ENCODE results near the gene ST6GALNAC5.

ST6GALNAC5 gene

DNA sequence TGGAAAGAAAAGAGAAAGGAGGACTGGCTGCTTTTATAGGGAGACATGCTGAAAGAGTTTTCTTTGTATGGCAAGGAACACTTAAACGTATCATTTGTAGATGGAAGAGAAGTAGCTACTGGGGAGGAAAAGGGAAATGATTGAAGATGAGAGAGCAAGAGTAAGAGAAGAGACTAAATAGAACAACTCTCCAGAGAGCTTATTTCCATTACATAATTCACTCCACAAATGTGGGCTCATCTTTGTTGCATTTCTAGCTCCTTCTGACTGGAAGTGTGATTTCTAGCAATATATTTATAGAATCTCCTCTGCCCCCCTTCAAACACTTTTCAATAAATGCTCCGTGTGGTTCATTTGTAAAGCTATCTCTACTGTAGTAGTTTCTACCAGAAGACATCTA, 71.0 kb downstream of the ST6GALNAC5 start:
- Histone ChIP-seq H3K4me3 (ENCODE audit: extremely low read depth, insufficient read depth, low read length, poor library complexity, severe bottlenecking) (no peak overlapping the region), H3K36me3 (ENCODE audit: control insufficient read depth, insufficient read depth, low read length) (no peaks in the 10 kb centered on the region), H3K9me3 (ENCODE audit: control insufficient read depth, low read length) (no peaks in the 10 kb centered on the region), H3K4me1 (ENCODE audit: control insufficient read depth, insufficient read depth, low read length, poor library complexity, severe bottlenecking) (peaks cover 4% of the 10 kb centered on the region), H3K27ac (ENCODE audit: low read depth, low read length, severe bottlenecking) (no peak overlapping the region)
- 83 to 100% methylated on average over 1 of the region's 2 CpGs for WGBS, 2 experiments (ENCODE audit: insufficient coverage in 2 of 2)

DNA sequence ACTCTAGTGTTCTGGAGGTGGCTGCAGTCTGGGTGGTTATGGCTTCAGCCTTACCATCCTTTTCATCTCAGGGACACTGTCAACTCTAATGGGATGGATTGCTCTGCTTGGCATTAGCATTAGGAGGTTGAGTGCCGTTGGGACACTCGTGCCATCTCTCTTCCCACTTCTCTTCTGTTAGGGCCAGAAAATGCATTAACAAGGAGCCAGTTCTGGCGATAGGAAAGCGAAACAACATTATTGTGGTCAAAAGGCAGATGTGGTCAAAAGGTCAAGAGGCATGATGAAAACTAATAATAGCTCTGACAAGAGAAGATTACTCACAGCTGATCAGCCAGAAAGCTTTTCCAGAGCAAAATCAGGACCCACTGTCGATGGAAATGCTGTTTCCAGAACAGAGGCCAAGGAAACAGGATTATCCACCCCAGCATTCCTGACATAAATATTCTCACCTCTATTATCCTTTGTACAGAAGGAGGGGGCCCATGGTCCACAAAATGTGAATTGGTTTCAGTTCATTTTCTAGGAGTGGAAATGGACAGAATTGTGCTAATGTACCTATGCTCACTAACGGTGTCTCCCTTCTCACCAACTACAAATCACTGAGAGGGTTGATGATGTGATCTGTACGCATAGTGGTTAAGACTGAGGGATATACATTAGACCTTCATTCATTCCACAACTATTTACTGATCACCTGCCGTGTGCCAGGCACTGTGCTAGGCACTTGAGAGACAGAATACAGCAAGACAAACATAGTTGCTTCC, 72.0 kb downstream of the ST6GALNAC5 start:
- no peak overlapping the region for H3K27ac ChIP-seq (ENCODE audit: low read depth, low read length, severe bottlenecking)
- H3K4me3 ChIP-seq (ENCODE audit: extremely low read depth, insufficient read depth, low read length, poor library complexity, severe bottlenecking): no peak overlapping the region
- H3K4me1 ChIP-seq (ENCODE audit: control insufficient read depth, insufficient read depth, low read length, poor library complexity, severe bottlenecking): no peaks in the 10 kb centered on the region
- WGBS, 2 experiments (ENCODE audit: insufficient coverage in 2 of 2): 75 to 90% methylated on average over 3 to 4 of the region's 8 CpGs
- H3K36me3 ChIP-seq (ENCODE audit: control insufficient read depth, insufficient read depth, low read length): no peaks in the 10 kb centered on the region
- no peaks in the 10 kb centered on the region for H3K9me3 ChIP-seq (ENCODE audit: control insufficient read depth, low read length)

DNA sequence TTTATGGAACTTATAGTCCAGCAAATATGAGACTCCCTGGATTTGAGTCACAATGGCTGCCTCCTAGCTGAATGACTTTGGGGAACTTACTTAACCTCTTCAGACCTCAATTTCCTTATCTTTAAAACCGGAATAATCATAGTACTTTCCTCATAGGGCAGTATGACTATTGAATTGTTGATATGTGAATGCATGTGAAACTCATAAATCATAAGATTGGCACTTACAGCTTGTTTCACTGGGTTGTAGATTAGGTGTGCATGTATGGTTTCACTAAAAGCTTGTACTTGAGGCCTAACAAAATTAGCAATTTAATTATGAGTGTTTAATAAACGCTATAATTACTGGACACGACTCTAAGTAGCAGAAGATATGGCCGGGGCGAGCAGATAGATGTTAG, 72.5 kb downstream of the ST6GALNAC5 start:
- Histone ChIP-seq H3K4me1 (ENCODE audit: control insufficient read depth, insufficient read depth, low read length, poor library complexity, severe bottlenecking) (no peaks in the 10 kb centered on the region), H3K9me3 (ENCODE audit: control insufficient read depth, low read length) (no peaks in the 10 kb centered on the region), H3K36me3 (ENCODE audit: control insufficient read depth, insufficient read depth, low read length) (no peaks in the 10 kb centered on the region), H3K4me3 (ENCODE audit: extremely low read depth, insufficient read depth, low read length, poor library complexity, severe bottlenecking) (no peak overlapping the region), H3K27ac (ENCODE audit: low read depth, low read length, severe bottlenecking) (no peak overlapping the region)
- WGBS, 2 experiments (ENCODE audit: insufficient coverage in 2 of 2): 100% methylated on average over 4 of the region's 5 CpGs

DNA sequence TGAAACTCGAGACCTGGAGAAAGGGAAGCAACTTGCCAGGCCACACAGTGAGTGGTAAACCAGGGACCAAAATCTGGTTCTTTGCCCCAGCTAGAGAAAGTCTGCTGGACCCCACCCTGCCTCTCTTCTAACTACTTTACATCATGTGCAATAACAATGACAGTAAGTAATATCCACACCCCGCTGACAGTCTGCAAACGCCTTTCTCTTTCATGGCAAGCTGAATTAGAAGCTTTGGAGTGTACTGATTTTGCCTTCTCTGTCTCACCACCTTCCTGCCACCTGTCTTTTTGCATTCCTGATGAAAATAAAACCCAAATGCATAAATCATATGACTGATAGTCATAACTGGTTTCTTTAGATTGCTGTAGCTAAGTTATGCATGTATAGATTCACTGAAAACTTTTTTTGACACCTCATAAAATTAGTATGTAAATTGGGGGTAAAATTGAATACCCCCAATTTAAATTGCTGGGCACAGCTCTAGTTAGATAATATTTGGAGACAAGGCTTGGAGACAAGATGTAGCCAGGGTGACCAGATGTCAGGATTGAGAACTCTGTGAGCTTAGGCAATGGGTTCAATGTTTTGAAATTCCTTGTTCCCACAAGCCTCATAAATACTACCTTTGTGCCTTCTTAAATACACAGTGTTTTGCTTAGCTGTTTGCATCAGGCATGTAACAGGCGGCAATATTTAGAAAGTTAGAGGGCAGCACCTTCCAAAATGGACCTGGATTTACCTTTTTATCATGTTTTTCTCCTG, 73.5 kb downstream of the ST6GALNAC5 start:
- H3K4me3 ChIP-seq (ENCODE audit: extremely low read depth, insufficient read depth, low read length, poor library complexity, severe bottlenecking): no peak overlapping the region
- H3K36me3 ChIP-seq (ENCODE audit: control insufficient read depth, insufficient read depth, low read length): no peaks in the 10 kb centered on the region
- H3K9me3 ChIP-seq (ENCODE audit: control insufficient read depth, low read length): no peaks in the 10 kb centered on the region
- H3K4me1 ChIP-seq (ENCODE audit: control insufficient read depth, insufficient read depth, low read length, poor library complexity, severe bottlenecking): no peaks in the 10 kb centered on the region
- H3K27ac ChIP-seq (ENCODE audit: low read depth, low read length, severe bottlenecking): no peak overlapping the region
- 83 to 93% methylated on average over 2 to 4 of the region's 4 CpGs for WGBS, 2 experiments (ENCODE audit: insufficient coverage in 2 of 2)

DNA sequence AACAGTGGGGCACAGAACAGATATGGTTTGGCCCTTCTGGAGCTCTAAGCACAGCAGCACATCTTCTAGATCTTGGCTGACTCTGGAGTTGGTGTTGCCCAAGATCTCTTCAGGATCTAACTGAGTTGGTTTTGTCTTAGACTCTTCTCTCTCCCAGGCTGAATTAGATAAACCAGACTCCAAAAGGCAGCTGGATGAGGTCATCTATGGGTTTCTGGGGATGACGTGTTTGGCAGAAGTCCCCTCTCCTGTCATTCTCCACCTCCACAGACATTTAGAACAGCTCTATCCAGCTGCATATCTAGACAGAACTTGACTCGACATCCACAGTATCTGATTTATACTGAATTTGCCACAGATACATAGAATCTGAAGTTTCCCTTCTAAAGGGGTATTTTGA, 75.3 kb downstream of the ST6GALNAC5 start:
- no peak overlapping the region for H3K4me3 ChIP-seq (ENCODE audit: extremely low read depth, insufficient read depth, low read length, poor library complexity, severe bottlenecking)
- no peak overlapping the region for H3K27ac ChIP-seq (ENCODE audit: low read depth, low read length, severe bottlenecking)
- H3K36me3 ChIP-seq (ENCODE audit: control insufficient read depth, insufficient read depth, low read length): no peaks in the 10 kb centered on the region
- H3K9me3 ChIP-seq (ENCODE audit: control insufficient read depth, low read length): no peaks in the 10 kb centered on the region
- no peaks in the 10 kb centered on the region for H3K4me1 ChIP-seq (ENCODE audit: control insufficient read depth, insufficient read depth, low read length, poor library complexity, severe bottlenecking)
- WGBS, 2 experiments (ENCODE audit: insufficient coverage in 2 of 2): 86% methylated on average over 2 of the region's 2 CpGs; no CpG with 5 or more reads in 1 of the 2 experiments

DNA sequence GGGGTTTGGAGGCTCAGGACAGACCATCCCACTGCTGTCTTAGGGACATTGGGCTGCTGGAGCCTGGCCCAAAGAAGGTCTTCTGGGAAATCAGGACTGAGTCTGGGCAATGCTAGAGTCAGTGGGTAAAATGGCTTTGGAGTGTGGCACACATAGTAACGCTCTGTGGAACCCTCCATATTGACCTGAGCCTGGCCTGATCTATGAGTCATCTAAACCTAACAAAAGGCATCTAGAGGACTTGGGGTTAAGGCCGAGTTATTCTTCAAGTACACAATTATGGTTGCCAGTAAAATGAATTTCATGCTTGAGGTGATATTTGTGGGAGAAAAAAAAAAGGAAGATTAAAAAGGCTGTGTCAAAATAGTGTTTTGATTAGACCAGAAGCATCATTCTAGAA, 77.7 kb downstream of the ST6GALNAC5 start:
- Histone ChIP-seq H3K9me3 (ENCODE audit: control insufficient read depth, low read length) (no peaks in the 10 kb centered on the region), H3K36me3 (ENCODE audit: control insufficient read depth, insufficient read depth, low read length) (no peaks in the 10 kb centered on the region), H3K27ac (ENCODE audit: low read depth, low read length, severe bottlenecking) (no peak overlapping the region), H3K4me3 (ENCODE audit: extremely low read depth, insufficient read depth, low read length, poor library complexity, severe bottlenecking) (no peak overlapping the region), H3K4me1 (ENCODE audit: control insufficient read depth, insufficient read depth, low read length, poor library complexity, severe bottlenecking) (no peaks in the 10 kb centered on the region)
- 83% methylated on average over 1 to 2 of the region's 2 CpGs for WGBS, 2 experiments (ENCODE audit: insufficient coverage in 2 of 2)

DNA sequence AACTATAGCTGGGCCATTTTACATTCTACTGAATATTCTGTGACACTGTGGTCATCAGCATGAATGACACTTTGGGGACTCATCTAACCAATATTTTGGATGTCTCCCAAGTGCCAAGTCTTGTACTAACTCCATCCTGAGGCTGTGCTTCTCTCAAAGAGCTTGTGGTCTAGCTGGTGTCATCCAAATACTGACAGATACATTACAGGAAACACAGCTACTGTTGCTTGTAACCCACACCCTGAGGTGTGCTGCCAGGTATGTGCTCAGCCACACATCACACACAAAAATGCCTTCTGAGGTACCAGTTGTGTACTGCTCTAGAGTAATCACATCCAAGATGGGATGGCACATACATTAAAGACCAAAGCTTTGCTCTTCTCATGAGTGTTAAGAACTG, 81.6 kb downstream of the ST6GALNAC5 start:
- no peaks in the 10 kb centered on the region for H3K4me1 ChIP-seq (ENCODE audit: control insufficient read depth, insufficient read depth, low read length, poor library complexity, severe bottlenecking)
- H3K4me3 ChIP-seq (ENCODE audit: extremely low read depth, insufficient read depth, low read length, poor library complexity, severe bottlenecking): no peak overlapping the region
- no peak overlapping the region for H3K27ac ChIP-seq (ENCODE audit: low read depth, low read length, severe bottlenecking)
- H3K36me3 ChIP-seq (ENCODE audit: control insufficient read depth, insufficient read depth, low read length): no peaks in the 10 kb centered on the region
- no peaks in the 10 kb centered on the region for H3K9me3 ChIP-seq (ENCODE audit: control insufficient read depth, low read length)

DNA sequence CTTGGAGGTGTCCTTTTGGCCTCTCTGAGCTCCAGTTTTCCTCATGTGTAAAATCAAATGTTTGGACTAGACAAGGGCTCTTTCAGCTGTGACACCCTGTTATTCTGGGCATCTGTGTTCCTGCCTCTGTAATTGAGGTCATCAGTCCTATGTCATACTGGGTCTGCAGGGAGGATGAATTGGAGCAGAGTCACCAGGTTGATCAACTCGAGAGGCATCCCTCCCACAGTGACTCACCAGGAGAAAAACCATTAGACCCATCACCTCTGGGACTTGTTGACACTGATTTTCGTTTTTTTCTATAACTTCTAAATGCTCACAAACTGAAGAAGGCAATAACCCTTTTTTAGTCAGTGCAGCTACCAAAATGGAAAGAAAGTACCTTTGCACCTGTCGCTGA, 82.2 kb downstream of the ST6GALNAC5 start:
- WGBS, 2 experiments (ENCODE audit: insufficient coverage in 2 of 2): 96 to 100% methylated on average over 1 to 3 of the region's 3 CpGs
- Histone ChIP-seq H3K36me3 (ENCODE audit: control insufficient read depth, insufficient read depth, low read length) (no peaks in the 10 kb centered on the region), H3K27ac (ENCODE audit: low read depth, low read length, severe bottlenecking) (no peak overlapping the region), H3K4me3 (ENCODE audit: extremely low read depth, insufficient read depth, low read length, poor library complexity, severe bottlenecking) (no peak overlapping the region), H3K4me1 (ENCODE audit: control insufficient read depth, insufficient read depth, low read length, poor library complexity, severe bottlenecking) (no peaks in the 10 kb centered on the region), H3K9me3 (ENCODE audit: control insufficient read depth, low read length) (no peaks in the 10 kb centered on the region)

DNA sequence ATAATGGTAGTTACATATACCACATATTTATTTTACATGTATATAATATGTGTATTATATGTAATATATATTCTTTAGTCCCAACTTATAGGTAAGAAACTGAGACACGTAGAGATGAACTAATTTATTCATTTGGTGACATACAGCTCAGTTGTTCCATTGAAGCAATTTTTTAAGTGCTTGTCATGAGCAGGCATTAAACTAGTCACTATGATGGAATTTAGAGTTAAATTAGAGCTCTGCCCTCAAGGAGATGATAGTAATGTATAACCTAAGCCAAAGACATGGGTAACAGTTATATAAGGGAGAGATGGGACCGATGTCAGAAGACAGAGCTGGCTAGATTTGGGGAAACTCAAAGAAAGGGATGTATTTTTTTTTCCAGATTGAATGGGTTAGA, 83.0 kb downstream of the ST6GALNAC5 start:
- Histone ChIP-seq H3K4me3 (ENCODE audit: extremely low read depth, insufficient read depth, low read length, poor library complexity, severe bottlenecking) (no peak overlapping the region), H3K4me1 (ENCODE audit: control insufficient read depth, insufficient read depth, low read length, poor library complexity, severe bottlenecking) (no peaks in the 10 kb centered on the region), H3K9me3 (ENCODE audit: control insufficient read depth, low read length) (no peaks in the 10 kb centered on the region), H3K36me3 (ENCODE audit: control insufficient read depth, insufficient read depth, low read length) (no peaks in the 10 kb centered on the region), H3K27ac (ENCODE audit: low read depth, low read length, severe bottlenecking) (no peak overlapping the region)
- 92 to 93% methylated on average over 1 to 2 of the region's 2 CpGs for WGBS, 2 experiments (ENCODE audit: insufficient coverage in 2 of 2)

DNA sequence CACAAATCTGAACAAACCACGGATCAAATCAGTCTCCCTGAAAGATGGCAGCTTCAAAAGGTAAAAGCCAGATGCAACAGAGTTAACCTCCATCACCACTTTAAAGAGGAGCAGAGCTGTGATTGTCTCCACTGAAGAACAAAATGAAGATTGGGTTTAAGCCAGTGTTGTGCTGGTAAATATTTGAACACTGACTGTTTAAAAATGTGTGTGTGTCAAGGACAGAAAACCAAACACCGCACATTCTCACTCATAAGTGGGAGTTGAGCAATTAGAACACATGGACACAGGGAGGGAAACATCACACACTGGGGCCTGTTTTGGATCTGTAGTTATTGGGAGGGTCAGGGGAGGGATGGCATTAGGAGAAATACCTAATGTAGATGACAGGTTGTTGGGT, 83.9 kb downstream of the ST6GALNAC5 start:
- WGBS, 2 experiments (ENCODE audit: insufficient coverage in 2 of 2): 57 to 100% methylated on average over 1 of the region's 2 CpGs
- no peaks in the 10 kb centered on the region for H3K4me1 ChIP-seq (ENCODE audit: control insufficient read depth, insufficient read depth, low read length, poor library complexity, severe bottlenecking)

DNA sequence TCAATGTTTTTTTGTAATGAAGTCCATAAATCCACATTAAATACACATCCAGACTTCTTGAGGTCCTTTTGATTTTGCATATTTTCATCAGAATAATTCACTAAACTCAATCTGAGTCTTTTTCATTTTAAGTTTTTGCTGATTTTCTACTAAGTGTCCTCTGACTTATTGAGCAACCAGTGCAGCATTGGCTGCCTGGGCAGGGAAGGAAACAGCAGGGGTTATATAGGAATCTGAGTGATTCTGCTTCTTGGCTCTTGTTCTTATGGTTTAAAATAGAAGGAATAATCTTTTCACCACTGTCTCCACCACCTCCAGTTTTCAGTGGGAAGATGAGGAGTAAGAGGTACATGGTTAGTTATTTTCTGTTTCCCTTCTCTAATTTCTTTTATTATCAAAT, 88.4 kb downstream of the ST6GALNAC5 start:
- no peak overlapping the region for H3K27ac ChIP-seq (ENCODE audit: low read depth, low read length, severe bottlenecking)
- H3K4me3 ChIP-seq (ENCODE audit: extremely low read depth, insufficient read depth, low read length, poor library complexity, severe bottlenecking): no peak overlapping the region
- no peaks in the 10 kb centered on the region for H3K36me3 ChIP-seq (ENCODE audit: control insufficient read depth, insufficient read depth, low read length)
- H3K4me1 ChIP-seq (ENCODE audit: control insufficient read depth, insufficient read depth, low read length, poor library complexity, severe bottlenecking): no peaks in the 10 kb centered on the region
- H3K9me3 ChIP-seq (ENCODE audit: control insufficient read depth, low read length): no peaks in the 10 kb centered on the region

More for the DNA sequence above, 83.9 kb downstream of the ST6GALNAC5 start:
- Histone ChIP-seq H3K36me3 (ENCODE audit: control insufficient read depth, insufficient read depth, low read length) (no peaks in the 10 kb centered on the region), H3K27ac (ENCODE audit: low read depth, low read length, severe bottlenecking) (no peak overlapping the region), H3K9me3 (ENCODE audit: control insufficient read depth, low read length) (no peaks in the 10 kb centered on the region), H3K4me3 (ENCODE audit: extremely low read depth, insufficient read depth, low read length, poor library complexity, severe bottlenecking) (no peak overlapping the region)
